HG03565 (cell line): ENCODE results near the gene WNT3.

Experiments used
- ATAC-seq: cut with Tn5 transposase; IDR thresholded peaks from one replicate; pipeline ENCODE4 v1.9.1; 2021; ENCODE audit warnings: mild to moderate bottlenecking, moderate library complexity; ENCODE audit not compliant: unreplicated experiment

Gene WNT3

GRCh38 chr17:46736100-46736499 lies 82.4 kb downstream of the WNT3 start:
- ATAC-seq, result no peak

GRCh38 chr17:46733837-46734475 lies 84.5 kb downstream of the WNT3 start:
- ATAC-seq, result no peak

- ATAC-seq, result no peak
Observed at GRCh38 chr17:46732754-46733398, 85.6 kb downstream of the WNT3 start.

GRCh38 chr17:46732160-46732559 lies 86.3 kb downstream of the WNT3 start:
- no peak for ATAC-seq

GRCh38 chr17:46730679-46731078 lies 87.8 kb downstream of the WNT3 start:
- ATAC-seq, result no peak

GRCh38 chr17:46730026-46730425 lies 88.5 kb downstream of the WNT3 start:
- ATAC-seq, result no peak

GRCh38 chr17:46727572-46728348 lies 90.7 kb downstream of the WNT3 start:
- no peak for ATAC-seq

- ATAC-seq, result no peak
Observed at GRCh38 chr17:46726206-46726605, 92.3 kb downstream of the WNT3 start.

- no peak for ATAC-seq
Observed at GRCh38 chr17:46722662-46723285, 95.7 kb downstream of the WNT3 start.

GRCh38 chr17:46720408-46720807 lies 98.1 kb downstream of the WNT3 start:
- ATAC-seq, result no peak

GRCh38 chr17:46719891-46720290 lies 98.6 kb downstream of the WNT3 start:
- ATAC-seq, result no peak

GRCh38 chr17:46717999-46718398 lies 100.5 kb downstream of the WNT3 start:
- ATAC-seq, result no peak
